Gastrocnemius medialis (tissue), 4 donors: ENCODE data around the gene RNASE13. TPM values are rescaled to one million over a fixed set of nuclear protein-coding genes. Genes with fewer than 3 reads are reported as not detected.

Experiments used
- ATAC-seq, 2 donors: fragments of 150-250 bp; one replicate each; pipeline ENCODE4 v1.9.1; 2016
- DNase-seq, 2 donors: peaks; one replicate each; pipeline ENCODE4 v3.0.0-alpha.2; 2019
- H3K27ac ChIP-seq, 4 donors: fragments of 200-600 bp; sonication (generic); 1 replicate in 1 of 4; 2 replicates in 3 of 4; pipeline ENCODE4 v1.5.1; 2016 to 2018; ENCODE audit warnings: mild to moderate bottlenecking in 2 of 4, moderate library complexity in 1 of 4
- H3K27me3 ChIP-seq, 3 donors: fragments of 200-600 bp; sonication (generic) in 2 of 3; 1 replicate in 1 of 3; 2 replicates in 2 of 3; pipeline versions ENCODE4 v1.5.1 to v1.6.0; 2016 to 2019; ENCODE audit warnings: mild to moderate bottlenecking in 1 of 3, moderate library complexity in 1 of 3
- H3K36me3 ChIP-seq, 2 donors: fragments of 200-600 bp; sonication (generic) in 1 of 2; one replicate each; pipeline ENCODE4 v1.5.1; 2017 to 2018
- H3K4me1 ChIP-seq, 2 donors: fragments of 200-600 bp; sonication (generic) in 1 of 2; one replicate each; pipeline ENCODE4 v1.5.1; 2016 to 2017; ENCODE audit warnings: mild to moderate bottlenecking in 2 of 2
- H3K4me3 ChIP-seq, 4 donors: fragments of 200-600 bp; sonication (generic) in 3 of 4; 1 replicate in 1 of 4; 2 replicates in 3 of 4; pipeline ENCODE4 v1.5.1; 2016 to 2019; ENCODE audit warnings: mild to moderate bottlenecking in 2 of 4
- H3K9me3 ChIP-seq, 3 donors: fragments of 200-600 bp; sonication (generic) in 2 of 3; 1 replicate in 1 of 3; 2 replicates in 2 of 3; pipeline ENCODE4 v1.5.1; 2016 to 2019
- POLR2A ChIP-seq, 2 donors: fragments of 450-650 bp; IDR thresholded peaks; one replicate each; pipeline ENCODE4 v1.6.1; 2017; ENCODE audit warnings: antibody characterized with exemption in 2 of 2, mild to moderate bottlenecking in 2 of 2, moderate library complexity in 2 of 2
- in situ Hi-C, 4 donors: fragments of 200-750 bp; cut with MboI; loops; one replicate each; pipeline versions ENCODE4 v1.15.0 to v1.8.0; 2017; ENCODE audit warnings: low sequenced_read_pairs in 4 of 4
- intact Hi-C: fragments of 100-400 bp; cut with DNase I; formaldehyde crosslinking; loops from one replicate; pipeline ENCODE4 v1.15.1; 2023; ENCODE audit warnings: low total_unique reads
- total RNA-seq, 4 donors: library from RNA; depleted of rRNA; stranded (reverse); fragments of >200 nt; gene quantifications; one replicate each; pipeline versions ENCODE4 v1.1.0 to v1.2.3, GENCODE V29; 2016
- TF ChIP-seq, protein P1 (sequence below), 5 experiments: fragments of 450-650 bp in 3 of 5; fragments of 200-600 bp in 2 of 5; sonication (generic) in 2 of 5; IDR thresholded peaks in 4 of 5; conservative IDR thresholded peaks in 1 of 5; 1 replicate in 4 of 5; 2 replicates in 1 of 5; pipeline ENCODE4 v1.5.1; 2016 to 2019; ENCODE audit warnings: antibody characterized with exemption in 5 of 5, mild to moderate bottlenecking in 3 of 5, moderate library complexity in 3 of 5

RNASE13 gene
- total RNA-seq, 4 donors from 2014 or later, result not detected

DNA sequence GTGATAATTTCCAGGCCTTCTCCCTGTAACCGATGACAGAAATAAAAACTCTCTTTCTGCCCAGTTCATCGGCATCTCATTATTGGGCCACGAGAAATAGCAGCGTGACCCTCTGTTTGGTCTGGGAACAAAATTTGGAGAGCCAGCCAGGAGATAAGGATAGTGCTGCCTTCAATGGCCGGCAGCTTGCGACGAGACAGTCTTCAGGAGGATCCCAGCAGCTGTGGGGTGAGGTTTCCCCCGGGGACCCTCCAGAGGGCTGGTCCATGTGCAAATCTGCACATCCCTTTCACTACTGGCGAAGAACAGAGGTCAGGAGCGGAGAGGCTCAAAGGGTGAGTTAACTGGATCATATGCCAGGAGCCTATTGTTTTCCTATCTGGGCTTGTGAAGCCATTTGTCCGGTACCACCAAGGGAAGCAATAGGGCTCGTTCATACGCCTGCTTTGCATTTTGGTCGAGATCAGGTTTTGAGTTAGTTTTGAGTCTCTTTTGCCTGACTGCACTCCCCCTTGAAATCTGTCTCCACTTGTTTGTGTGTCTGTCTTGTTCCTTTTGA lies 30.7 kb downstream of the RNASE13 start:
- peak in 1 of 2 donors; percentile 5 for ATAC-seq
- Histone ChIP-seq H3K36me3 (no peaks in the 10 kb centered on the region), H3K4me1 (no peaks in the 10 kb centered on the region), H3K27ac (peak overlapping the region in 1 of 4 donors; percentile 8), H3K27me3 (no peaks in the 10 kb centered on the region), H3K4me3 (no peak overlapping the region), H3K9me3 (no peaks in the 10 kb centered on the region)
- DNase-seq, result no peak
- in situ Hi-C loops (no loop called here), intact Hi-C loops (no loop called here)
- TF ChIP-seq POLR2A (IDR thresholded peaks at IDR 0.05), result no peak
- TF ChIP-seq, protein P1, sequence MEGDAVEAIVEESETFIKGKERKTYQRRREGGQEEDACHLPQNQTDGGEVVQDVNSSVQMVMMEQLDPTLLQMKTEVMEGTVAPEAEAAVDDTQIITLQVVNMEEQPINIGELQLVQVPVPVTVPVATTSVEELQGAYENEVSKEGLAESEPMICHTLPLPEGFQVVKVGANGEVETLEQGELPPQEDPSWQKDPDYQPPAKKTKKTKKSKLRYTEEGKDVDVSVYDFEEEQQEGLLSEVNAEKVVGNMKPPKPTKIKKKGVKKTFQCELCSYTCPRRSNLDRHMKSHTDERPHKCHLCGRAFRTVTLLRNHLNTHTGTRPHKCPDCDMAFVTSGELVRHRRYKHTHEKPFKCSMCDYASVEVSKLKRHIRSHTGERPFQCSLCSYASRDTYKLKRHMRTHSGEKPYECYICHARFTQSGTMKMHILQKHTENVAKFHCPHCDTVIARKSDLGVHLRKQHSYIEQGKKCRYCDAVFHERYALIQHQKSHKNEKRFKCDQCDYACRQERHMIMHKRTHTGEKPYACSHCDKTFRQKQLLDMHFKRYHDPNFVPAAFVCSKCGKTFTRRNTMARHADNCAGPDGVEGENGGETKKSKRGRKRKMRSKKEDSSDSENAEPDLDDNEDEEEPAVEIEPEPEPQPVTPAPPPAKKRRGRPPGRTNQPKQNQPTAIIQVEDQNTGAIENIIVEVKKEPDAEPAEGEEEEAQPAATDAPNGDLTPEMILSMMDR (IDR thresholded peaks at IDR 0.05 in 4 of 5, conservative IDR thresholded peaks at IDR 0.05 in 1 of 5), result no peak

DNA sequence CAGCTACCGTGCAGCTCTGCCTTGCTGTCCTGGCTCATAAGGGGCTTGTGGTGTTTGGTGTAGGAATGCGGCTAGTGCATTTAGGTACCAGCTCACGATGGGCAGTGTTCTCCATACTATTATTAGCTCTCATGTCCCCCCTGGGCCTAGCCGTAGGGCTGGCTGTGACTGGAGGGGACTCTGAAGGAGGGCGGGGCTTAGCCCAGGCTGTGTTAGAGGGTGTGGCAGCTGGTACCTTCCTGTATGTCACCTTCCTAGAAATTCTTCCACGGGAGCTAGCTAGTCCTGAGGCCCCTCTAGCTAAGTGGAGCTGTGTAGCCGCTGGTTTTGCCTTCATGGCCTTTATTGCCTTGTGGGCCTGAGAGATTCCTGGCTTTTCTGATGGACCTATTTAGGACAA lies 33.4 kb downstream of the RNASE13 start:
- Histone ChIP-seq H3K27ac (no peak overlapping the region), H3K4me1 (no peaks in the 10 kb centered on the region), H3K9me3 (no peaks in the 10 kb centered on the region), H3K27me3 (no peaks in the 10 kb centered on the region), H3K36me3 (peaks cover 0 to 13% of the 10 kb centered on the region in 2 donors), H3K4me3 (no peak overlapping the region)
- TF ChIP-seq, protein P1 (IDR thresholded peaks at IDR 0.05 in 4 of 5, conservative IDR thresholded peaks at IDR 0.05 in 1 of 5), result no peak
- TF ChIP-seq POLR2A (IDR thresholded peaks at IDR 0.05), result no peak
- ATAC-seq (peak in 1 of 2 donors; percentile 4), DNase-seq (no peak)
- intact Hi-C loops, result no loop called here
- in situ Hi-C loops, result no loop called here

DNA sequence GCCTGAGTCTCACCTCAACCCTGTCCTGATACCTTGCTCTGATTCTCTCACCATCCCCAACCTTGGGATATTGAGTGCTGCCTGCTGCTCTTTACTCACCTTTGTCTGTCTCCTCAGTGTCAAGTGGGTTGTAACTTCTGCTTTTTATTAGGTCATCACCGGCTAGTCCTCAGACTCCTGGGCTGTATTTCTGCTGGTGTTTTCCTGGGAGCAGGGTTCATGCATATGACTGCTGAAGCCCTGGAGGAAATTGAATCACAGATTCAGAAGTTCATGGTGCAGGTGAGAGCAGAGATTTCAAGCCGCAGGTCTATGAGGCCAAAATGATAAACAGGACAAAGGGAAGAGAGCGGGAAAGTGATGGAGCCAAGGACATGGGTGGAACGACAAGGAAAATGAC lies 35.0 kb downstream of the RNASE13 start:
- in situ Hi-C loops (loop anchor here in 2 of 4 donors (25.0 kb wide), 1 partner anchor 662 kb away; the partner anchor contains the start of genes CCNB1IP1 (in 2 of the 2) and PARP2 (in 2 of the 2)), intact Hi-C loops (loop anchor here (10.0 kb wide), 1 partner anchor 215 kb away; no protein-coding TSS in a partner anchor)
- peaks cover 0 to 29% of the 10 kb centered on the region in 2 donors for H3K36me3 ChIP-seq
- DNase-seq (no peak), ATAC-seq (no peak)
- no peak overlapping the region for H3K27ac ChIP-seq
- H3K4me1 ChIP-seq, result no peaks in the 10 kb centered on the region
- H3K4me3 ChIP-seq, result no peak overlapping the region
- no peak for TF ChIP-seq POLR2A (IDR thresholded peaks at IDR 0.05)
- TF ChIP-seq, protein P1 (IDR thresholded peaks at IDR 0.05 in 4 of 5, conservative IDR thresholded peaks at IDR 0.05 in 1 of 5), result no peak
- H3K27me3 ChIP-seq, result no peaks in the 10 kb centered on the region
- no peaks in the 10 kb centered on the region for H3K9me3 ChIP-seq

DNA sequence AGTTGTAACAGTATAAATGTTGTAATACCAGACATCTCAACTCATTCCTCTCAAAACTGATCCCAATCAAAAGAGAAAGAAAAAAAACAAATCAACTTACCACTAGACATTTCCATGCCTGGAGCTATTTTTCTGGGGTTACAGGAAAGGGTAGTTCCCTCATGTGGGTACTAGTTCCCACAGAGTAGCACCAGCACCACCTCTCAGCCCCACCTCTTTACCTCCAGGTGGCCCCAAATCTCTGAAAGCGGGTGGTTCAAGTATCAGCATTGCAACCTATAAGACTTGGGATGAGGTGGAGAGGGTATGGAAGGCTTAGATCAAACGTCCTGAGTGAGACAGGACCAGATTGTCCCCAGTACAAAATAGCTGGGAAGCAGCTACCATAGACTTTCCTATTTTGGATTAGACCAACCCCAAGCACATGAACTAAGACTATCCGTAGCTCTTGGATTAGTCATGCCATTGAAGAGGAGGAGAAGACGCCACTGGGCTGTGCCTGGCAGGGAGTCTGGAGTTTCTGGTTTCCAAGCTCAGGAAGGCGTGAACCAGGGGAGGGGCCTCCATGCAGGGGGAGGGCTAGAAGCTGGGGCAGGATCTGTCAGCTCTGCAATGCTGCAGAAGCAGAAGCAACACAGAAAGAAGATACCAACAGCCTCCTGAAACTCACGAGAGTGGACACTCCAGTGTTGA lies 35.8 kb downstream of the RNASE13 start, which contains the start of gene SLC39A2:
SLC39A2 (plus strand) TSS at position 620 of the 693 bp plus-strand sequence. CDS start 154 bp downstream, outside the sequence.
- H3K27ac ChIP-seq, result no peak within 1 kb of the TSS
- no peaks in the 10 kb centered on the region for H3K9me3 ChIP-seq
- H3K4me1 ChIP-seq, result no peaks in the 10 kb centered on the region
- H3K36me3 ChIP-seq, result peaks cover 0 to 37% of the 10 kb centered on the region in 2 donors
- no peak within 1 kb of the TSS for H3K4me3 ChIP-seq
- in situ Hi-C loops (loop anchor here in 2 of 4 donors (25.0 kb wide), 1 partner anchor 662 kb away; the partner anchor contains the start of genes CCNB1IP1 (in 2 of the 2) and PARP2 (in 2 of the 2)), intact Hi-C loops (loop anchor here (10.0 kb wide), 1 partner anchor 216 kb away; no protein-coding TSS in a partner anchor)
- ATAC-seq (peak; percentile 19 to 67), DNase-seq (peak in 1 of 2 donors; percentile 62)
- no peaks in the 10 kb centered on the region for H3K27me3 ChIP-seq
- TF ChIP-seq, protein P1 (IDR thresholded peaks at IDR 0.05 in 4 of 5, conservative IDR thresholded peaks at IDR 0.05 in 1 of 5), result no peak
